ENCODE measurements around the gene ARHGEF40. TPM values are rescaled to one million over a fixed set of nuclear protein-coding genes. Genes with fewer than 3 reads are reported as not detected.

The ARHGEF40 gene
- total and polyA plus RNA-seq, 10 of the 15 experiments (the other 5 are each of a cell fraction or from before 2014, with no cell fraction given), result 0.03 to 0.31 (median 0.08) TPM; not detected in 2

DNA sequence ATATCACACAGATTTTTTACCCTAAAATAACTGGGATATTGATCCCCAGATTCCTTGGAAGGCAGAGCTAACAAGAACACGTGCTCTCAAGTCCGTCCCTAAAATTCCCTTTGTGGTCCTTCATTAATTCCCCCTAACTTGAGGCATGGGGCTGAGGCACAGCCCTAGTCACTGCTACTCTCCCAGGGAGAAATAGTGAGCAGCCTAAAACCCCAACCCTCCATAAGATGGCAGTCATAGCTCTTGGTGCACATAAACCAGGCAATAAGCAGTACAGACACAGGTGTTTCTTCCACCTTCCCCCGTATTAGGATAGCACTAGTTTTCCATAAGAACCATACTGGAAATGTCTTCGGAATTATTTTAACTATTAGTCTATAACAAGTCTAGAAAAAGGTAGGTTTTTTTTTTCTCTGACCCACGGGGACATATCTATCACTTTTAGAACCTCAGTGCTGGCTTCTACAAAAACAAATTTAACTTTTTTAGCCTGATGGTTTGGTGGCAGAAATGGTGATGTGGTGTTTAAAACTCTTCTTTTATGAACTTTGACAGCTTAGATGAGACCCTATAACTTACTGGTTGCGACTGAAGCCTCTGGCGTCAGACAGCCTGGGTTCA lies 3.1 kb upstream of the ARHGEF40 start (continued):
- TF ChIP-seq, protein P1, sequence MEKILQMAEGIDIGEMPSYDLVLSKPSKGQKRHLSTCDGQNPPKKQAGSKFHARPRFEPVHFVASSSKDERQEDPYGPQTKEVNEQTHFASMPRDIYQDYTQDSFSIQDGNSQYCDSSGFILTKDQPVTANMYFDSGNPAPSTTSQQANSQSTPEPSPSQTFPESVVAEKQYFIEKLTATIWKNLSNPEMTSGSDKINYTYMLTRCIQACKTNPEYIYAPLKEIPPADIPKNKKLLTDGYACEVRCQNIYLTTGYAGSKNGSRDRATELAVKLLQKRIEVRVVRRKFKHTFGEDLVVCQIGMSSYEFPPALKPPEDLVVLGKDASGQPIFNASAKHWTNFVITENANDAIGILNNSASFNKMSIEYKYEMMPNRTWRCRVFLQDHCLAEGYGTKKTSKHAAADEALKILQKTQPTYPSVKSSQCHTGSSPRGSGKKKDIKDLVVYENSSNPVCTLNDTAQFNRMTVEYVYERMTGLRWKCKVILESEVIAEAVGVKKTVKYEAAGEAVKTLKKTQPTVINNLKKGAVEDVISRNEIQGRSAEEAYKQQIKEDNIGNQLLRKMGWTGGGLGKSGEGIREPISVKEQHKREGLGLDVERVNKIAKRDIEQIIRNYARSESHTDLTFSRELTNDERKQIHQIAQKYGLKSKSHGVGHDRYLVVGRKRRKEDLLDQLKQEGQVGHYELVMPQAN (conservative IDR thresholded peaks at IDR 0.05), result no peak

DNA sequence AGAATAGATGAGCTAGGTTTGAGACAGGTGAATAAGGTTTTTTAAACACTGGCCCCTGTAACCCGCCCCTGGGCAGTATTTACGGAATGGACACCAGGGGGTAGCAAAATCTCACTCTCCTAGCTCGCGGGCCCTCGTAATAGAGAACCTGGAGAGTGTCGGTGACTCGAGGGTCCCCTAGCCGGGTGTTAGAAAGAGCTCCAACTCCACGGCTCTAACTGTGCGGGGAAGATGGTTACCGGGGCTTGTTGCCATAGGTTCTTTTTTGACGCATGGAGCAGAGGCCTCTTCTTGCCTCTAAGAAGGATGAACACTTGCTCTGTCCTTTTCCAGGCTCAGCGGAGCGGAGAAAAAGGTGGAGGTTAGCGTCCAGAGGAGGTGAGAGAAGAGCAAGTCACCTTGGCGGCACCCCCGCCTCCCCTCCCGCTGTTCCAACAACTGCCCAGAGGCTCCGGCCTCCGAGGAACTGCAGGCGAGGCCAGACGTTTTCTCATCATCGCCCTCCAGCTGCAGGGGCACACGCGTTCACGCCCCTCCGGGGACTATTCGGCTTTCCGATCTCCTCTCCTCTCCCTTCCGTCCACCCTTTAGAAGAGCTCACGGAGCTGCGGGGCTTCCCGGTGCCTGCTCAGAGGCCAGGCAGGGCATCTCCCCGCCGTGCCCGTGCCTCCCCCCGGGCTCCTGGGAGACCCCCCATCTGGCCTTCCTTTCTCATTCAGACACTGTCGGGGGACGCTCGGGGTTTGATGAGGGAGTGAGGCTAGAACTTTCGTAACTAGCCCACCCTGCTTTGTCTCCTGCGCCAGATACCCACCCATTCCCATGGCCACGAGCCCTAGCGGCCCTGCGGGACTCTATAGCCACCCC lies 1.4 kb upstream of the ARHGEF40 start:
- Histone ChIP-seq H3K36me3 (ENCODE audit: control insufficient read depth in 2 of 2, insufficient read depth in 2 of 2, low read length in 1 of 2) (no peaks in the 10 kb centered on the region), H3K4me2 (ENCODE audit: control insufficient read depth, insufficient read depth) (no peak overlapping the region; the same call in 1 of the 2 replicates), H3K9me3 (replicated peaks; ENCODE audit: control insufficient read depth, insufficient read depth, low read length) (no peaks in the 10 kb centered on the region), H3K27ac (ENCODE audit: control insufficient read depth, insufficient read depth) (no peak overlapping the region), H4K20me1 (ENCODE audit: control insufficient read depth, insufficient read depth) (no peaks in the 10 kb centered on the region), H3K27me3 (replicated peaks in 1 of 2; ENCODE audit: control insufficient read depth in 2 of 2, insufficient read depth in 2 of 2, low read length in 1 of 2) (peaks cover 9 to 20% of the 10 kb centered on the region in 2 experiments), H3K4me3 (no peak overlapping the region), H3K9ac (ENCODE audit: control insufficient read depth, insufficient read depth, low read length) (no peak overlapping the region), H2AFZ (ENCODE audit: control insufficient read depth, low read depth, low read length) (no peak overlapping the region), H3K79me2 (ENCODE audit: control insufficient read depth, insufficient read depth, low read length) (no peaks in the 10 kb centered on the region), H3K4me1 (ENCODE audit: control insufficient read depth, insufficient read depth, low read length) (peaks cover 29% of the 10 kb centered on the region)
- ChIA-PET RAD21 (ENCODE audit: unreplicated experiment) (interaction anchor here (0.6 to 4.8 kb wide), 9 partner anchors 19 to 239 kb away, joined by 3 to 55 read pairs (median 5); no protein-coding TSS in a partner anchor), SMC1A (ENCODE audit: uncharacterized antibody, unreplicated experiment) (interaction anchor here (0.6 to 3.2 kb wide), 16 partner anchors 8 to 418 kb away, joined by 3 to 38 read pairs (median 4); partner anchors contain the start of gene TMEM253), POLR2A (interaction anchor here (0.5 kb wide), 1 partner anchor 152 kb away, joined by 4 read pairs; no protein-coding TSS in a partner anchor), CTCF (interaction anchor here (0.6 to 6.3 kb wide), 18 partner anchors 9 to 607 kb away, joined by 3 to 151 read pairs (median 3); partner anchors contain the start of genes PIP4P1, RNASE13 and TMEM253)
- WGBS (ENCODE audit: insufficient coverage, insufficient replicate concordance, low lambda C conversion rate, missing lambda C conversion rate), result 5% methylated on average over 45 of the region's 45 CpGs
- no peak for FAIRE-seq
- TF ChIP-seq, protein P1 (conservative IDR thresholded peaks at IDR 0.05), result no peak
- TF ChIP-seq CREM (IDR thresholded peaks at IDR 0.05; ENCODE audit: low read depth), result no peak
- TF ChIP-seq SUZ12 (IDR thresholded peaks at IDR 0.05; ENCODE audit: unreplicated experiment), result peak; percentile 36
- no peak; the same call in 1 of the 2 replicates for TF ChIP-seq PAX5 (IDR thresholded peaks at IDR 0.05; ENCODE audit: borderline replicate concordance, low read depth, low read length)
- TF ChIP-seq SMC3 (IDR thresholded peaks at IDR 0.05; ENCODE audit: borderline replicate concordance, low read length), result peak; percentile 59; the same call in 1 of the 2 replicates
- TF ChIP-seq RAD21 (IDR thresholded peaks at IDR 0.05; ENCODE audit: insufficient read depth, low read depth, low read length), result peak; percentile 76
- TF ChIP-seq CBFB (IDR thresholded peaks at IDR 0.05; ENCODE audit: low read depth), result no peak
- TF ChIP-seq, protein P2, sequence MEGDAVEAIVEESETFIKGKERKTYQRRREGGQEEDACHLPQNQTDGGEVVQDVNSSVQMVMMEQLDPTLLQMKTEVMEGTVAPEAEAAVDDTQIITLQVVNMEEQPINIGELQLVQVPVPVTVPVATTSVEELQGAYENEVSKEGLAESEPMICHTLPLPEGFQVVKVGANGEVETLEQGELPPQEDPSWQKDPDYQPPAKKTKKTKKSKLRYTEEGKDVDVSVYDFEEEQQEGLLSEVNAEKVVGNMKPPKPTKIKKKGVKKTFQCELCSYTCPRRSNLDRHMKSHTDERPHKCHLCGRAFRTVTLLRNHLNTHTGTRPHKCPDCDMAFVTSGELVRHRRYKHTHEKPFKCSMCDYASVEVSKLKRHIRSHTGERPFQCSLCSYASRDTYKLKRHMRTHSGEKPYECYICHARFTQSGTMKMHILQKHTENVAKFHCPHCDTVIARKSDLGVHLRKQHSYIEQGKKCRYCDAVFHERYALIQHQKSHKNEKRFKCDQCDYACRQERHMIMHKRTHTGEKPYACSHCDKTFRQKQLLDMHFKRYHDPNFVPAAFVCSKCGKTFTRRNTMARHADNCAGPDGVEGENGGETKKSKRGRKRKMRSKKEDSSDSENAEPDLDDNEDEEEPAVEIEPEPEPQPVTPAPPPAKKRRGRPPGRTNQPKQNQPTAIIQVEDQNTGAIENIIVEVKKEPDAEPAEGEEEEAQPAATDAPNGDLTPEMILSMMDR (IDR thresholded peaks at IDR 0.05 in 2 of 3, conservative IDR thresholded peaks at IDR 0.05 in 1 of 3; ENCODE audit: control insufficient read depth in 2 of 3, extremely low read depth in 1 of 3, insufficient read depth in 1 of 3, low read depth in 3 of 3, low read length in 3 of 3), result peak; percentile 48 to 59 (median 52); a peak in 5 of 6 replicates
- DNase-seq (ENCODE audit: low read depth, low spot score), result no peak
- BruUV-seq (replicated peaks), result no TSS peak
- intact Hi-C loops (cut with micrococcal nuclease; ENCODE audit: unreplicated experiment) (loop anchor here (1.0 kb wide), 1 partner anchor 24 kb away; no protein-coding TSS in a partner anchor), in situ Hi-C loops (cut with MboI) (no loop called here)
- ATAC-seq, result peak; percentile 38

Data from GM12878 (cell line).